ENCODE measurements around the gene TET2. TPM values are rescaled to one million over a fixed set of nuclear protein-coding genes. Genes with fewer than 3 reads are reported as not detected.

Gene TET2
- total RNA-seq, 4 donors from 2014 or later = 27.4 to 40.5 (median 32.4) TPM

DNA sequence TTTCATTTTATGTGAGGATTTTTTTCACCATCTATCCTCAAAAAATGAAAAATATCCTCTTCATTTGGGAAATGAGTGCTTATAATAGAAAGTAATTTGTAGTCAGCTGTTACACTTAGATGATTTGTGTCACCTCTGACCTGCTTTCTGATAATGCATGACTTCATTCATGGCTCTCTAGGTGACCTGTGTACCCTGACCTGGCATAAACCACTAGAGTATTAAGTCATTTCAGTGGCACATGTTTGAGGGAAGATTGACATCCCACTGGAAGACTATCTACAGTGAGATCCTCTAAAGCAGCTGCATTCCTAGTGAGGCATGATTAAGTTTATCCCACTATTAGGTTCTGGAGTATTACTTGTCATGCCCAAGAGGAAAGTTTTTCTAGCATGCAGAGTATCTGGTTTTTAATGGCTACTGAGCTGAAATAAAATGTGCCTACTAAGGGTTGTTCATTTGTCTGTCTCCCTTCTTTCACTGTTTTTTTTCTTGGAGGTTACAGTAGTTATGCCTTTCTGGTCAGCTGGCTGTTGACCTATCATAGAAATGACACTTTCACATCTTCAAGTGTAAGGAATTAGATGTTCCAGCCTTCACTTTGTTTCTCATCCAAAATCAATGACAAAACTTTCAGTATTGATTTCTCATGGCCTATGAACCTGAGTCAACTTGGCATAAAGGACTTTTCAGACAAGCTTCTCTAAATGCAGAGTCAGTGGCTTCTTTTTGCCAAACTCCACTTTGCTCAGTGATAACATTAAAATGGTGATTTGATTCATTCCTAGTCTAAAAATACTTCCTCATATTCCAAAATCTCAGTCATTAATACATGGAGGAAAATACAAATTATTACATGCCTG, 33.1 kb downstream of the TET2 start:
- no peaks in the 10 kb centered on the region for H3K36me3 ChIP-seq
- no peaks in the 10 kb centered on the region for H3K9me3 ChIP-seq
- DNase-seq = no peak
- H3K4me3 ChIP-seq (replicated peaks in 1 of 3) = no peak overlapping the region
- no peaks in the 10 kb centered on the region for H3K27me3 ChIP-seq
- H3K27ac ChIP-seq = no peak overlapping the region
- peaks cover 4 to 7% of the 10 kb centered on the region in 2 donors for H3K4me1 ChIP-seq
- TF ChIP-seq POLR2A (IDR thresholded peaks at IDR 0.05) = no peak
- no peak for TF ChIP-seq CTCF (IDR thresholded peaks at IDR 0.05)
- intact Hi-C loops (cut with DNase I) = no loop called here

DNA sequence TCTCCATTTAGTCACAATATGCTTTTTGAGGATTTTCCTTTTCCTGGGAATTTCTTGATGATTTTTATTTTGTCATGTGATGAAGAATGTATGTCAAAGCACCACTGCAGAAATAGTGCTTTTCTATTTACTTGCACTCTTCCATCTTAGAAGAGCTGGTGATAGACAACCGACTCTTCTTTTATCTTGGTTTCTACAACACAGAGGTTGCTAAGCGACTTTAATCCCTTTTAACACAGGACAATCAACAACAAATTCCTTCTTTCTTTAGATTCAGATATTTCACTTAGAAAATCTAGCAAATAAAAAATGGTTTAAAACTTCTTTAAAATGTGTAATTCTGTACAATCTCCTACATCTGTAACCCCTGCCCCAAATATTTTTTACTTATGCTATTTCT, 34.6 kb downstream of the TET2 start:
- Histone ChIP-seq H3K4me1 (peaks cover 4 to 10% of the 10 kb centered on the region in 2 donors), H3K9me3 (no peaks in the 10 kb centered on the region), H3K4me3 (replicated peaks in 1 of 3) (no peak overlapping the region), H3K27ac (no peak overlapping the region), H3K27me3 (no peaks in the 10 kb centered on the region), H3K36me3 (no peaks in the 10 kb centered on the region)
- TF ChIP-seq POLR2A (IDR thresholded peaks at IDR 0.05) (no peak), CTCF (IDR thresholded peaks at IDR 0.05) (no peak)
- 69 to 82% methylated on average over 2 of the region's 2 CpGs for WGBS, 2 donors
- DNase-seq = no peak
- intact Hi-C loops (cut with DNase I) = no loop called here

DNA sequence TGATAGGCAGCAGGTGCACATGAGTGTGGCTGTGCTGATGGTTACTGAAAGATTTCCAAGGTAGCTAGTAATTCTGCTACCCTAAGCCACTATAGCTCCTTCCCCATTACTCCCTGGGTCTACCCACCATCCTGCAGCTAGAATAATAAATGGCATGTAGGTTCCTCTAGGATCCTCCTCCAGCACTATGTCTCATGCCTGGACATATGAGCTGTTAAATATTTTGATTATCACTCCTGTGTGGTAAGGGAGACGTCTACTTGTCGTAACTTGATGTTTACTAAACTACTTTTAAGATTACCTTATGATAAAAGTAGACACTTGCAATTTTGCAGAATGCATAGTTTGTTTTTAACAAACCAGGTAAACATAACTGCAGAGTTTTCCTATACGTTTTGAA, 35.5 kb downstream of the TET2 start:
- Histone ChIP-seq H3K4me3 (replicated peaks in 1 of 3) (no peak overlapping the region), H3K27me3 (no peaks in the 10 kb centered on the region), H3K9me3 (no peaks in the 10 kb centered on the region), H3K27ac (no peak overlapping the region), H3K36me3 (no peaks in the 10 kb centered on the region), H3K4me1 (peaks cover 8 to 16% of the 10 kb centered on the region in 2 donors)
- no peak for DNase-seq
- TF ChIP-seq CTCF (IDR thresholded peaks at IDR 0.05) (no peak), POLR2A (IDR thresholded peaks at IDR 0.05) (no peak)
- WGBS, 2 donors = 95% methylated on average over 3 of the region's 3 CpGs
- intact Hi-C loops (cut with DNase I) = no loop called here

DNA sequence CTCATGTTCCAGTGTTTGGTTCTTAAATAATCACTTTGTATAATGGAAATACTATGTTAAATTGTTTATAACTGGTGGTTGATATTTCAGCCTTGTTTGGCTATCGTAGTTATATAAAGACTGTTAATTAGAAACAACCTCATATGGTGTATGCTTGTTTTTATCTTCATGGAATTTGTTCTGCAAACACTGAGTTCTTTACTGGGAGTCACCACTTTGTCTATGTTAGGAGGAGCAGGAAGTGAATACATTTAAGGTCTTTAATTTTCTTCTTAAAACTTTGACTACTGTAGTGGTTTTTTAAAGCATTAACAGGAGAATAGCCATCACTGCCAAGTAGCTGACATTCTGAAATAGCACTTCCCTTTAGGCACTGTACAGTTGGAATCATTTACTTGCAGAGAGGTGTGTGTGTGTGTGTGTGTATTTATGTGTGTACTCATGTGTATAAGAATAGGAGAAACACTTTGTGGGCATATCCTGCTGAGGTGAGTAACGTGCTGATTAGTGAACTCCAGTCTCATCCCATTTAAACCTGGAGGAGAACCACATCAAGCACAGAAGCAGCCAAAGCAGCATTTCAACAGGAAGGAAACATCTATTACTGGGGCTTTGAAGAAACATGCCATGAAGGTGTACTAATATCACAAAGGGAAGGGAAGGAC, 37.8 kb downstream of the TET2 start:
- no peak for TF ChIP-seq POLR2A (IDR thresholded peaks at IDR 0.05)
- no peak for TF ChIP-seq CTCF (IDR thresholded peaks at IDR 0.05)
- Histone ChIP-seq H3K4me1 (peaks cover 8 to 16% of the 10 kb centered on the region in 2 donors), H3K27ac (no peak overlapping the region), H3K9me3 (no peaks in the 10 kb centered on the region), H3K36me3 (no peaks in the 10 kb centered on the region), H3K27me3 (no peaks in the 10 kb centered on the region), H3K4me3 (replicated peaks in 1 of 3) (no peak overlapping the region)
- no peak for DNase-seq
- 63 to 76% methylated on average over 2 of the region's 2 CpGs for WGBS, 2 donors
- intact Hi-C loops (cut with DNase I) = no loop called here

GRCh38 chr4:105186701-105187161, 40.1 kb downstream of the TET2 start:
- H3K27ac ChIP-seq = no peak overlapping the region
- H3K9me3 ChIP-seq = no peaks in the 10 kb centered on the region
- no peaks in the 10 kb centered on the region for H3K27me3 ChIP-seq
- TF ChIP-seq CTCF (IDR thresholded peaks at IDR 0.05) = no peak
- TF ChIP-seq POLR2A (IDR thresholded peaks at IDR 0.05) = no peak
- peak; percentile 19 to 32 for DNase-seq
- WGBS, 2 donors = 59 to 70% methylated on average over 2 of the region's 2 CpGs
- intact Hi-C loops (cut with DNase I) = no loop called here
- no peaks in the 10 kb centered on the region for H3K36me3 ChIP-seq
- peaks cover 8 to 37% of the 10 kb centered on the region in 2 donors for H3K4me1 ChIP-seq
- H3K4me3 ChIP-seq (replicated peaks in 1 of 3) = no peak overlapping the region
